GM23338 (cell line): ENCODE measurements around the gene AKR1C1.

Source experiments
- CREB1 ChIP-seq: fragments of 250-450 bp; sonication (Bioruptor Pico); IDR thresholded peaks from 2 replicates; pipeline ENCODE4 v1.5.0; 2020; ENCODE audit warnings: low read depth, mild to moderate bottlenecking, moderate library complexity
- EZH2 ChIP-seq: fragments of 200-600 bp; sonication (generic); IDR thresholded peaks from one replicate; pipeline ENCODE4 v1.8.0; 2017; ENCODE audit warnings: antibody characterized with exemption, mild to moderate bottlenecking, low read depth; ENCODE audit not compliant: unreplicated experiment
- EZH2phosphoT487 ChIP-seq: fragments of 200-600 bp; sonication (generic); IDR thresholded peaks from one replicate; pipeline ENCODE4 v1.8.1; 2018; ENCODE audit warnings: antibody characterized with exemption; ENCODE audit not compliant: unreplicated experiment
- JUNB ChIP-seq: IDR thresholded peaks from one replicate; pipeline ENCODE4 v1.6.1; 2016; ENCODE audit warnings: antibody characterized with exemption; ENCODE audit not compliant: unreplicated experiment
- NANOG ChIP-seq: IDR thresholded peaks from 2 replicates; pipeline ENCODE4 v1.6.1; 2016; ENCODE audit warnings: antibody characterized with exemption, borderline replicate concordance
- POLR2AphosphoS5 ChIP-seq: IDR thresholded peaks from 2 replicates; pipeline ENCODE4 v1.6.1; 2016; ENCODE audit warnings: antibody characterized with exemption, low read depth
- STAT1 ChIP-seq: IDR thresholded peaks from one replicate; pipeline ENCODE4 v1.6.1; 2016; ENCODE audit warnings: antibody characterized with exemption; ENCODE audit not compliant: unreplicated experiment
- ZNF331 ChIP-seq: fragments of 250-450 bp; sonication (Bioruptor Pico); IDR thresholded peaks from 2 replicates; pipeline ENCODE4 v1.5.0; 2020; ENCODE audit warnings: low read depth, mild to moderate bottlenecking, moderate library complexity
- TF ChIP-seq, protein P1 (sequence below), 2 experiments: fragments of 200-600 bp in 1 of 2; sonication (generic) in 1 of 2; conservative IDR thresholded peaks; 2 replicates each; pipeline versions ENCODE4 v1.5.1 to v1.6.1; 2016 to 2017; ENCODE audit warnings: antibody characterized with exemption in 2 of 2, low read depth in 2 of 2, mild to moderate bottlenecking in 2 of 2, moderate library complexity in 1 of 2
- TF ChIP-seq, protein P2 (sequence below): IDR thresholded peaks from one replicate; pipeline ENCODE4 v1.6.1; 2018; ENCODE audit warnings: antibody characterized with exemption; ENCODE audit not compliant: unreplicated experiment
- TF ChIP-seq, protein P3 (sequence below): IDR thresholded peaks from 2 replicates; pipeline ENCODE4 v1.6.1; 2016; ENCODE audit warnings: antibody characterized with exemption

DNA sequence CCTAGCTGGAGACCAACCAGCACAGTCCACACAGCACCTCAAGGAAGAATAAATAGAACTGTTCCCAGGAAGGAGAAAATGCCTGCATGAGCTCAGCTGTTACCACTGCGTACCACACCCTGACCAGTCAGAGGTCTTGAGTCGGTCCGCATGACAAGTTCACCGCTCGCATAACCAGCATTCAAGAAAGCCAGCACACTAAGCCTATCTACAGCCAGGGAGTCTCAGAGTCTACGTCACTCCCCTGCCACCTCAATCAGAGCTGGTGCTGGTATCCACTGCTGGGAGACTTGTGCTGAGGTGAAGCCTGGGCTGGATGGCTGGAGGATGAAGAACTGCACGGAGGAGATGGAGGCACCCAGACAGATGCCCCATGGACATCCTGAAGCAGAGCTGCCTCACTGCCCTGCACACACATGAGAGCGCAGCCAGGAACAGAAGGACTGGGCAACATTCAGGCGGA lies 19.6 kb downstream of the AKR1C1 start:
- TF ChIP-seq, protein P1, sequence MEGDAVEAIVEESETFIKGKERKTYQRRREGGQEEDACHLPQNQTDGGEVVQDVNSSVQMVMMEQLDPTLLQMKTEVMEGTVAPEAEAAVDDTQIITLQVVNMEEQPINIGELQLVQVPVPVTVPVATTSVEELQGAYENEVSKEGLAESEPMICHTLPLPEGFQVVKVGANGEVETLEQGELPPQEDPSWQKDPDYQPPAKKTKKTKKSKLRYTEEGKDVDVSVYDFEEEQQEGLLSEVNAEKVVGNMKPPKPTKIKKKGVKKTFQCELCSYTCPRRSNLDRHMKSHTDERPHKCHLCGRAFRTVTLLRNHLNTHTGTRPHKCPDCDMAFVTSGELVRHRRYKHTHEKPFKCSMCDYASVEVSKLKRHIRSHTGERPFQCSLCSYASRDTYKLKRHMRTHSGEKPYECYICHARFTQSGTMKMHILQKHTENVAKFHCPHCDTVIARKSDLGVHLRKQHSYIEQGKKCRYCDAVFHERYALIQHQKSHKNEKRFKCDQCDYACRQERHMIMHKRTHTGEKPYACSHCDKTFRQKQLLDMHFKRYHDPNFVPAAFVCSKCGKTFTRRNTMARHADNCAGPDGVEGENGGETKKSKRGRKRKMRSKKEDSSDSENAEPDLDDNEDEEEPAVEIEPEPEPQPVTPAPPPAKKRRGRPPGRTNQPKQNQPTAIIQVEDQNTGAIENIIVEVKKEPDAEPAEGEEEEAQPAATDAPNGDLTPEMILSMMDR (conservative IDR thresholded peaks at IDR 0.05; ENCODE audit: low read depth in 2 of 2): no peak
- TF ChIP-seq EZH2: no peak
- no peak for TF ChIP-seq NANOG
- TF ChIP-seq POLR2AphosphoS5: no peak
- no peak for TF ChIP-seq EZH2phosphoT487
- TF ChIP-seq CREB1: no peak
- no peak for TF ChIP-seq JUNB
- TF ChIP-seq ZNF331: no peak
- TF ChIP-seq, protein P2, sequence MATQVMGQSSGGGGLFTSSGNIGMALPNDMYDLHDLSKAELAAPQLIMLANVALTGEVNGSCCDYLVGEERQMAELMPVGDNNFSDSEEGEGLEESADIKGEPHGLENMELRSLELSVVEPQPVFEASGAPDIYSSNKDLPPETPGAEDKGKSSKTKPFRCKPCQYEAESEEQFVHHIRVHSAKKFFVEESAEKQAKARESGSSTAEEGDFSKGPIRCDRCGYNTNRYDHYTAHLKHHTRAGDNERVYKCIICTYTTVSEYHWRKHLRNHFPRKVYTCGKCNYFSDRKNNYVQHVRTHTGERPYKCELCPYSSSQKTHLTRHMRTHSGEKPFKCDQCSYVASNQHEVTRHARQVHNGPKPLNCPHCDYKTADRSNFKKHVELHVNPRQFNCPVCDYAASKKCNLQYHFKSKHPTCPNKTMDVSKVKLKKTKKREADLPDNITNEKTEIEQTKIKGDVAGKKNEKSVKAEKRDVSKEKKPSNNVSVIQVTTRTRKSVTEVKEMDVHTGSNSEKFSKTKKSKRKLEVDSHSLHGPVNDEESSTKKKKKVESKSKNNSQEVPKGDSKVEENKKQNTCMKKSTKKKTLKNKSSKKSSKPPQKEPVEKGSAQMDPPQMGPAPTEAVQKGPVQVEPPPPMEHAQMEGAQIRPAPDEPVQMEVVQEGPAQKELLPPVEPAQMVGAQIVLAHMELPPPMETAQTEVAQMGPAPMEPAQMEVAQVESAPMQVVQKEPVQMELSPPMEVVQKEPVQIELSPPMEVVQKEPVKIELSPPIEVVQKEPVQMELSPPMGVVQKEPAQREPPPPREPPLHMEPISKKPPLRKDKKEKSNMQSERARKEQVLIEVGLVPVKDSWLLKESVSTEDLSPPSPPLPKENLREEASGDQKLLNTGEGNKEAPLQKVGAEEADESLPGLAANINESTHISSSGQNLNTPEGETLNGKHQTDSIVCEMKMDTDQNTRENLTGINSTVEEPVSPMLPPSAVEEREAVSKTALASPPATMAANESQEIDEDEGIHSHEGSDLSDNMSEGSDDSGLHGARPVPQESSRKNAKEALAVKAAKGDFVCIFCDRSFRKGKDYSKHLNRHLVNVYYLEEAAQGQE: no peak
- no peak for TF ChIP-seq STAT1
- TF ChIP-seq, protein P3, sequence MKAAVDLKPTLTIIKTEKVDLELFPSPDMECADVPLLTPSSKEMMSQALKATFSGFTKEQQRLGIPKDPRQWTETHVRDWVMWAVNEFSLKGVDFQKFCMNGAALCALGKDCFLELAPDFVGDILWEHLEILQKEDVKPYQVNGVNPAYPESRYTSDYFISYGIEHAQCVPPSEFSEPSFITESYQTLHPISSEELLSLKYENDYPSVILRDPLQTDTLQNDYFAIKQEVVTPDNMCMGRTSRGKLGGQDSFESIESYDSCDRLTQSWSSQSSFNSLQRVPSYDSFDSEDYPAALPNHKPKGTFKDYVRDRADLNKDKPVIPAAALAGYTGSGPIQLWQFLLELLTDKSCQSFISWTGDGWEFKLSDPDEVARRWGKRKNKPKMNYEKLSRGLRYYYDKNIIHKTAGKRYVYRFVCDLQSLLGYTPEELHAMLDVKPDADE: no peak
